ENCODE measurements around the gene TMCC2.
"Not testable (repeated sequence)": the region's sequence is repeated elsewhere in the genome, so short reads cannot be mapped to it uniquely, and the experiment has no call there.

The TMCC2 gene, protein sequence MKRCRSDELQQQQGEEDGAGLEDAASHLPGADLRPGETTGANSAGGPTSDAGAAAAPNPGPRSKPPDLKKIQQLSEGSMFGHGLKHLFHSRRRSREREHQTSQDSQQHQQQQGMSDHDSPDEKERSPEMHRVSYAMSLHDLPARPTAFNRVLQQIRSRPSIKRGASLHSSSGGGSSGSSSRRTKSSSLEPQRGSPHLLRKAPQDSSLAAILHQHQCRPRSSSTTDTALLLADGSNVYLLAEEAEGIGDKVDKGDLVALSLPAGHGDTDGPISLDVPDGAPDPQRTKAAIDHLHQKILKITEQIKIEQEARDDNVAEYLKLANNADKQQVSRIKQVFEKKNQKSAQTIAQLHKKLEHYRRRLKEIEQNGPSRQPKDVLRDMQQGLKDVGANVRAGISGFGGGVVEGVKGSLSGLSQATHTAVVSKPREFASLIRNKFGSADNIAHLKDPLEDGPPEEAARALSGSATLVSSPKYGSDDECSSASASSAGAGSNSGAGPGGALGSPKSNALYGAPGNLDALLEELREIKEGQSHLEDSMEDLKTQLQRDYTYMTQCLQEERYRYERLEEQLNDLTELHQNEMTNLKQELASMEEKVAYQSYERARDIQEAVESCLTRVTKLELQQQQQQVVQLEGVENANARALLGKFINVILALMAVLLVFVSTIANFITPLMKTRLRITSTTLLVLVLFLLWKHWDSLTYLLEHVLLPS

DNA sequence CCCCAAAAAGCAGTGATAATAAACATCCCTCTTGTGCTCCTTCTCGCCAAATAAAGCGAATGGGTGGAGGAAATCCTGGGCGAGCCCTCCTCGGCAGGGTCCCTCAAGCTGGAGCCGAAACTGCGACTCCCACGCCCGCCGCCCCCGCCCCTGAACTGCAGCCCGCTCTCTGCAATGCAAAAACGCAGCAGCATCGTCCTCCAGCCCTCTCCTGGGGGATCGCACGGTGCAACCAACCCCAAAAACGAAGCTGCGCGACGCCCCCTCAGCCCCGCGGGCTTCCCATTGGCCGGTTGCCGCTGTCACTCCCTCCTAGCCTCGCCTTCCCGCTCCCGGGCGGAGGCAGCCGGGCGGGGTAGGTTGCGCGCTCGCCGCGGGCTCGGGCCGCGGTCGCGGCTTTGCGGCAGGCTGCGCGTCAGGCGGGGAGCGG lies at the start of gene TMCC2:
TMCC2 (plus strand) TSS at position 363 of the 430 bp plus-strand sequence. CDS start 619 bp downstream, outside the sequence.
- TF ChIP-seq, protein P1, sequence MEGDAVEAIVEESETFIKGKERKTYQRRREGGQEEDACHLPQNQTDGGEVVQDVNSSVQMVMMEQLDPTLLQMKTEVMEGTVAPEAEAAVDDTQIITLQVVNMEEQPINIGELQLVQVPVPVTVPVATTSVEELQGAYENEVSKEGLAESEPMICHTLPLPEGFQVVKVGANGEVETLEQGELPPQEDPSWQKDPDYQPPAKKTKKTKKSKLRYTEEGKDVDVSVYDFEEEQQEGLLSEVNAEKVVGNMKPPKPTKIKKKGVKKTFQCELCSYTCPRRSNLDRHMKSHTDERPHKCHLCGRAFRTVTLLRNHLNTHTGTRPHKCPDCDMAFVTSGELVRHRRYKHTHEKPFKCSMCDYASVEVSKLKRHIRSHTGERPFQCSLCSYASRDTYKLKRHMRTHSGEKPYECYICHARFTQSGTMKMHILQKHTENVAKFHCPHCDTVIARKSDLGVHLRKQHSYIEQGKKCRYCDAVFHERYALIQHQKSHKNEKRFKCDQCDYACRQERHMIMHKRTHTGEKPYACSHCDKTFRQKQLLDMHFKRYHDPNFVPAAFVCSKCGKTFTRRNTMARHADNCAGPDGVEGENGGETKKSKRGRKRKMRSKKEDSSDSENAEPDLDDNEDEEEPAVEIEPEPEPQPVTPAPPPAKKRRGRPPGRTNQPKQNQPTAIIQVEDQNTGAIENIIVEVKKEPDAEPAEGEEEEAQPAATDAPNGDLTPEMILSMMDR (IDR thresholded peaks at IDR 0.05): no peak
- Histone ChIP-seq H3K27ac (peak within 1 kb of the TSS; percentile 33 to 83), H3K4me3 (peak within 1 kb of the TSS; percentile 90)
- peak; percentile 92 for DNase-seq (ENCODE audit: low spot score)

DNA sequence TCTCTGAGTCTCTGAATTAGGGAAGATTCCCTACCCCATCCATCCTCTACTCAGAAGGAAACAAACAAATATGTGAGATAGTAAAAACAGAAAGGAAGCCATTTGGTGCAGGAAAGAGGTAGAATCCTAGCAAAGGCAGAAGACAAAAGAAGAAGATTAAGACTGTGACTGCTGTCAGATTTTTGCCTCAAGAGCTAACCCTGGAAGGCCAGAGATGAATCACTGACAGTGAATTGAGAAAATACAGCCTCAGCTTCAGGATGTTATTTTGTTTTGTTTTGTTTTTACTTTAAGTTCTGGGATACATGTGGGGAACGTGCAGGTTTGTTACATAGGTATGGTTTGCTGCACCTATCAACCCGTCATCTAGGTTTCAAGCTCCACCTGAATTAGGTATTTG lies 47.9 kb upstream of the TMCC2 start:
- TF ChIP-seq, protein P1 (IDR thresholded peaks at IDR 0.05): no peak
- H3K27ac ChIP-seq: no peak overlapping the region
- H3K4me3 ChIP-seq: no peak overlapping the region
- DNase-seq (ENCODE audit: low spot score): no peak

DNA sequence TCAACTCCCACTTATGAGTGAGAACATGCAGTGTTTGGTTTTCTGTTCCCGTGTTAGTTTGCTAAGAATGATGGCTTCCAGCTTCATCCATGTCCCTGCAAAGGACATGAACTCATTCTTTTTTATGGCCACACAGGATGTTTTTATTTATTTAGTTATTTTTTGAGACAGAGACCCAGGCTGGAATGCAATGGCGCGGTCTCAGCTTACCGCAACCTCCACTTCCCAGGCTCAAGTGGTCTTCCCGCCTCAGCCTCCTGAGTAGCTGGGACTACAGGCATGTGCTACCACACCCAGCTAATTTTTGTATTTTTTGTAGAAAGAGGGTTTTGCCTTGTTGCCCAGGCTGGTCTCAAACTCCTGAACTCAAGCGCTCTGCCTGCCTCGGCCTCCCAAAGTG lies 47.4 kb upstream of the TMCC2 start:
- not testable (repeated sequence) for H3K27ac ChIP-seq; DNase-seq (ENCODE audit: low spot score); H3K4me3 ChIP-seq

DNA sequence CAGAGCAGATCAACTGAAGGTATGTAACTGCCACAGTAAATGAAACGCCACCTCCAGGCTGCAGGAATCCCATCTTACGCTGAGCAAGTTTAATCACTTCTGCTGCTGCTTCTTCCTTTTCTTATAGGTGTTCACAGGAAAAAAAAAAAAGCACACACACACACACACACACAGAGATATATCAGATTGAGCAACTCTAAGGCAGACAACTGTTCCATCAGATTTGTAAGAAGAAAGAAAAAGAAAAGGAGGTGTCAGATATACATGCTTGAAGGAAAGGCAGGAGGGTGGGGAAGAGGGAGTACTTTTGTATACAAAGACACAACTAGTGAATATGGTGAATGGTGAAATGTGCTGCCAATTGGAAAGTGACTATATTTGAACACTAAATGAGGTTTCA lies 44.8 kb upstream of the TMCC2 start:
- Histone ChIP-seq H3K4me3 (no peak overlapping the region), H3K27ac (peak overlapping the region in 1 of 2 donors; percentile 10)
- TF ChIP-seq, protein P1 (IDR thresholded peaks at IDR 0.05): no peak
- DNase-seq (ENCODE audit: low spot score): no peak

DNA sequence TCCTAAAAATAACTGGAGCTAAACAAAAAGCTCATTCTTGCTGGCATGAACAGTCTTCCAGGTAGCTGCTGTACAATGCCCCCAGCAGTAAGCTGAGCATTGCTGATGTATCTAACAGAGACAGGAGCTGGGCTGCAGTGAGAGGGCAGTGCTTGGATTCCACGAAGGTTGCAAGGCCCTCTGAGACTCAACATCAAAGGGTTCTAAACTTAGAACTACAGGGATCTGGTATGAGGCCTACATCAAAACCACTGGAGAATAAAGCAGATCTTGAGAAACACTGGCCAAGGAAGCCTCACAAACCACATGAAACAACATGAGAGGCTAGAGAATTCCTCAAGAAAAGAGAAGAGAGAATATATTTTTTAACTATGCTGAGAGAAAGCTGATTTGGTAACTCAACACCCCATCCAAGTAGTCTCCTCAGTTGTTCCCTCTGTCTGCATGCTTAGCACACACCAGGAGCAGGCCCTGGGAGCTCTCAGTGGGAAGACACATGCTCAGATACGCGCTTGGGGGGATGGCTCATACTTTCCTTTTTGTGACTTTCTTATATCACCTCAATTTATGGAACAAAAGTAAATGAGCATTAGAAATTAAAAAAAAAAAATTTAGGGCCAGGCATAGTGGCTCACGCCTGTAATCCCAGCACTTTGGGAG lies 43.9 kb upstream of the TMCC2 start:
- TF ChIP-seq, protein P1 (IDR thresholded peaks at IDR 0.05): no peak
- DNase-seq (ENCODE audit: low spot score): no peak
- Histone ChIP-seq H3K4me3 (no peak overlapping the region), H3K27ac (peak overlapping the region in 1 of 2 donors; percentile 10)

DNA sequence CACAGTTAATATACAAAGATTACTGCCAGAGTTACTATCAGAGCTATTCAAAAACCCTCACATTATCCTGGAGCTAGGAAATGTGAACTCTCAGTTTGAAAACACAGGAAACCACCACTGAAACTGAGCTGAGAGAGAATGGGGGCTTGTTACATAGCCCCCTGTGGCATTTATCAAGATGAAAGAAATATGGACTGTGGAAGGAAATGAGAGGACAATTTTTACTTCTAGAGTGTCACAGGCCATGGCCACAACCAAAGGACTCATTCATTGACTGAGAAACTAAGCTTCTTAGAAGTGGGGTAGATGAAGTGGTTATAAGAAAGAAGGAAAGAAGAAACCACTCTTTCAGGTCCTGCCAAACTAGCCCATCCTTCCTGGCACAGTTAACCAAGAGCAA lies 41.6 kb upstream of the TMCC2 start:
- no peak for DNase-seq (ENCODE audit: low spot score)
- H3K4me3 ChIP-seq: no peak overlapping the region
- no peak overlapping the region for H3K27ac ChIP-seq
- TF ChIP-seq, protein P1 (IDR thresholded peaks at IDR 0.05): no peak

DNA sequence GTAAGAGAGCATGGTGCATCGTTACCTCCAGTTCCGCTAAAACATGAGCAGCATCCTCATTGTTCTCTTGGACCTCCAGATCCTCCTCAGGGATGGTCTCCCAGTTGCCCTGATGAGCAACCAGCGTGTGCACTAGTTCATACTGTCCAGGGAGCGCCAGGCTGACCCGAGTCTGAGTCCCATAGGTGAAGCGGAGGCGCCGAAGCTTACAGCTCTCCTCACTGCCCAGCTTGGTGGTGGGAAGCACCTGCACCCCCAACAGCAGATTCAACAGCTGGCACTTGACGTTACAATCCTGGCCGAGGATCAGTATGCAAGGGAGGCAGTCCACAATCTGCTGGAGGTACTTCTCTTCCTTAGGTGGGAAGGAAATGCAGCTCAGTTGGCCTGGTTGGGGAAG lies 40.3 kb upstream of the TMCC2 start:
- TF ChIP-seq, protein P1 (IDR thresholded peaks at IDR 0.05): no peak
- no peak for DNase-seq (ENCODE audit: low spot score)
- Histone ChIP-seq H3K27ac (no peak overlapping the region), H3K4me3 (no peak overlapping the region)
